ENCODE measurements around the gene SRRD.
"Not testable (repeated sequence)": the region's sequence is repeated elsewhere in the genome, so short reads cannot be mapped to it uniquely, and the experiment has no call there.

SRRD gene, protein sequence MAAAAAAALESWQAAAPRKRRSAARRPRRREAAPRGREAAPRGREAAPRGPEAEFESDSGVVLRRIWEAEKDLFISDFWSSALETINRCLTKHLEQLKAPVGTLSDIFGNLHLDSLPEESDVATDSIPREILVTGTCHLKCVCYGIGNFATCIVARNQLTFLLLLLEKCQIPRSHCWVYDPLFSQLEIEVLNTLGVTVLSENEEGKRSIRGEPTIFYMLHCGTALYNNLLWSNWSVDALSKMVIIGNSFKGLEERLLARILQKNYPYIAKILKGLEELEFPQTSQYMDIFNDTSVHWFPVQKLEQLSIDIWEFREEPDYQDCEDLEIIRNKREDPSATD

DNA sequence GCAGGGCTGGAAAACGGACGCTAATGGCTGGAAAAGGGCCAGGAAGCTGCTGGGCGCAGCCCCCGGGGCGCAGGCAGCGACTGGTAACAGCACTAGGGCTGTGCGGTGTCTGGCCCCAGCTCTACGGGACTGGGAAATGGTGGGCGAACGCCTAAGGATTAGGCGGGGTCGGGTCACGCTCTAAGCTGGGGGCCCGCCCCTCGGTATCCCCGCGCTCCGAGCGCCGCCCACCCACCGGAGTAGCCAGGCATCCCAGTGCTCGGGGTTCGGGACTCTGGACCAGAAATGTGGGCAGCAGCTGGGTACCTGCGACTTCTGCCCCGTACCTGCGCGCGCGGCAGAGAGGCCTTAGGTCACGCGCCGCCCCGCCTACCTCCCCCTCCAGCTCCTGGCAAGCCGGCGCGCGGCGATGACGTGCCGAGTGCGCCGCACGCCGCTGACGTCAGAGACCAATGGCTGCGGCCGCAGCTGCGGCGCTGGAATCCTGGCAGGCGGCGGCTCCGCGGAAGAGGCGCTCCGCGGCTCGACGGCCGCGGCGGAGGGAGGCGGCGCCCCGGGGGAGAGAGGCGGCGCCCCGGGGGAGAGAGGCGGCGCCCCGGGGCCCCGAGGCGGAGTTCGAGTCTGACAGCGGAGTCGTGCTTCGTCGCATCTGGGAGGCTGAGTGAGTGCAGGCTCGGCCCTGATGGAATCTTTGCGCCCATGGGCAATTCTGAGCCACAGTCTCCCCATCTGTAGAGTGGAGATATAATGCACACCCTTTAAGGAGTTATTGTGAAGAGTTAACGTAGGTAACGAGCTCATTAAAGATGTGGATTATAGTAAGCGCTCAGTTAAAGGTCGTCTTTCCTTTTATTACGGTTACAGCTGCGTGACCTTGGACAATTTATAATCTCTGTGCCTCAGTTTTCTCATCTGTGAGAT lies at the start of gene SRRD, which contains the start of gene HPS4:
SRRD (plus strand) TSS at position 439 of the 921 bp plus-strand sequence; CDS start at position 453, 14 bp downstream.
HPS4 (minus strand) TSS at position 345 of the 921 bp plus-strand sequence. CDS start 2,021 bp downstream, outside the sequence.
- Mint-ChIP-seq H3K27me3 (ENCODE audit: low read depth) (no peaks in the 10 kb centered on the region), H3K36me3 (ENCODE audit: low read depth) (peaks cover 10% of the 10 kb centered on the region), H3K4me3 (peak within 1 kb of the TSS; percentile 96), H3K9me3 (no peaks in the 10 kb centered on the region), H3K27ac (peak within 1 kb of the TSS; percentile 87), H3K4me1 (ENCODE audit: low read depth) (peaks cover 57% of the 10 kb centered on the region)

DNA sequence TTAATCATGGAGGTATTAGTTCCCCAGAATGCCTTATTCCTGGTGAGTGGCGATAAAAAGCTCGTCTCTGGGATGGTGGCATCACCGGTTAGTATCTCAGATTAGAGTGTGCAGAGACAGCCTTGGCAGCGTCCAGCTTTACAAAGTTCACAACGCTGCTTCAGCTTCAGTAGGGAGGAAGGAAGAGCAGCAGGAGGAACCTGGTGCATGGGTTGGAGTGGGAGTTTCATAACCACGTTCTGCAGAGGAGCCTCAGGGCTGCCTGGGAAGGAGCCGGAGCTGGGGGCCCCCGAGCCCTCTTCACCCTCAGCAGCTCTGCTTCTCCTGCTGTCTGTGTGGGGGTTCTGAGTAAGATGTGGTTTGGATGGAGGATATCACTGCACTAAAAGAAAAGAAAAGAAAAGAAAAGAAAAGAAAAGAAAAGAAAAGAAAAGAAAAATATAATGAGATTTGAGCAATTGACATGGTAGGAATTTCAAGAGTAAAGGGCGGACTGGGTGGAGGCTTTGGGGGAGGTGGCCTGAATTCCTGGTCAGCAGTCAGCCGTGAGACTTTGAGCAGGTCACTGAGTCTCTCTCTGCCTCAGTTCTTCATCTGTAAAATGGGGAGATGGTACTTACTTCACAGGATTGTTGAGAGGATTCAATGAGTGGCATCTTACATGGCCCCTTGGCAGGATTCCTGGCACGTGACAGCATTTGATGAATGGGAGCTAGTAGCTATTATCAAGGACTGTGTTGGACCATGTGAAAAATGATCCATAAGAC lies 48.2 kb upstream of the SRRD start:
- Mint-ChIP-seq H3K4me3 (no peak overlapping the region), H3K27ac (peak overlapping the region; percentile 32), H3K9me3 (no peaks in the 10 kb centered on the region), H3K27me3 (ENCODE audit: low read depth) (no peaks in the 10 kb centered on the region), H3K36me3 (ENCODE audit: low read depth) (peaks cover 37% of the 10 kb centered on the region), H3K4me1 (ENCODE audit: low read depth) (peaks cover 43% of the 10 kb centered on the region)

DNA sequence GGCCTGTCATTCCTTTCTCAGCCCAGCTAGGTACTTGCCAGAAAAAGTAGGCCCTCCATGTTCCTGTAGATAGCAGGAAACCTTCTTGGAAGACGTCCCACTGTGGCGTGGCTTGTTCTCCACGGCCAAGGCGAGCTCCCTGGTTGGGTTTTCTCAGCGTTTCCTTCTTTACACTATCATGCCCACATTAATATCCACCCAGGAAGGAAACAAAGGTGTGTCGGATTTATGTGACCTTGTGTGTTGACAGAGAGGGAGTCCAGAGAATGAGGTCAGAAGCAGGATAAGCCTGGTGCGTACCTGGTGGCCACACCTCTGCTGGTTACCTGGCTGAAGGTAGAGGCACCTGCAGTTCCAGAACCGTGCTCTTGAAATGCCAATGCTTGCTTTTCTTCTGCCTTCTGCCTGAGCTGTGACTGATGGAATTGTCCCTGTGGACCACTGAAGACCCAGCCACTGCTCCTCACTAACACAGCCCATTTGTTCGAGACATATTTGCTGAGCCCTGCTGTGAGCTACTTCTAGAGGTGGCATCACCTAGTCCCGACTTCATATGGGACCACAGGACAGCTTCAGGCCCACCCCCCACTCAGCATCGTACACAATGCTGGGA lies 46.7 kb upstream of the SRRD start:
- H3K36me3 Mint-ChIP-seq (ENCODE audit: low read depth): peaks cover 37% of the 10 kb centered on the region
- H3K4me1 Mint-ChIP-seq (ENCODE audit: low read depth): peaks cover 30% of the 10 kb centered on the region
- H3K4me3 Mint-ChIP-seq: no peak overlapping the region
- H3K9me3 Mint-ChIP-seq: no peaks in the 10 kb centered on the region
- no peaks in the 10 kb centered on the region for H3K27me3 Mint-ChIP-seq (ENCODE audit: low read depth)
- H3K27ac Mint-ChIP-seq: peak overlapping the region; percentile 15

DNA sequence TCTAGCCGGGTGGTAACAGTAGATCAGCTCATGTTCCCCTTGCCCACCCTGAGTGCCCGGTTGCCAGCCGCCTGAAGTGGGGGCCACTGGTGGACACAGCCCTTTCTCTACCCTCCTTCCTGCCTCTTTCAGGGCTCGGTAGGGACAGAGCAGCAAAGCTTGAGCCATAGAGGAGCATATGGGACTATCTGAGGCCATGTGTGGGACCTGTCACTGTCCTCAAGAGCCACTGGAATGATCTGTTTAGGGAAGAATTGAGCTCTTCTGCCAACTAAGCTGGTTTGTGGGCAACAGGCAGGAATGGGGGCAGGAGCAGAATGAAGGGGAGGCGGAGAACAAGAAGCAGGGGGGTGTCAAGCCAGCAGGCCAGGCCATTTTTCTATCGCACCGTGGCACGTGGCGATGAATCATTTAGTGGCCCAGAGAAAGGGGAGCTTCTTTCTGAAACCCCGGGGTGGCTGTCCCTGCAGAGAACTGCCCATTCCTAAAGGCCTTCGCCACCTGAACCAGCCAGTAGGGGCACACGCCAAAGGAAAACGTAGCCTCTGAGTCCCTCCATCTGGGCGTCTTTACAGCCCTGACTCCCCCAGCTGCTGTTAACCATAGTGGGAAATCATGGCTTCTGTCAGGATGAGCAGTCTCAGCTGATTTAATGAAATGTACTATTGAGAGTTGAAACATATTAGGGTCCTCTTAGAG lies 45.8 kb upstream of the SRRD start:
- no peak overlapping the region for H3K27ac Mint-ChIP-seq
- no peaks in the 10 kb centered on the region for H3K27me3 Mint-ChIP-seq (ENCODE audit: low read depth)

DNA sequence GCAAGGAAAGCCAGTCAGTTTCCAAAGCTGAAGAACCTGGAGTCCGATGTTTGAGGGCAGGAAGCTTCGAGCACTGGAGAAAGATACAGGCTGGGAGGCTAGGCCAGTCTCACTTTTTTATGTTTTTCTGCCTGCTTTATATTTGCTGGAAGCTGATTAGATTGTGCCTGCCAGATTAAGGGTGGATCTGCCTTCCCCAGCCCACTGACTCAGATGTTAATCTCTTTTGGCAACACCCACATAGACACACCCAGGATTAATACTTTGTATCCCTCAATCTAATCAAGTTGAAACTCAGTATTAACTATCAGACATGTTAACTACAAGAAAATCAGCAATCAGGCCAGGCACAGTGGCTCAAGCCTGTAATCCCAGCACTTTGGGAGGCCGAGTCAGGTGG lies 44.9 kb upstream of the SRRD start:
- not testable (repeated sequence) for H3K27me3 Mint-ChIP-seq (ENCODE audit: low read depth); H3K9me3 Mint-ChIP-seq; H3K27ac Mint-ChIP-seq; H3K4me3 Mint-ChIP-seq
- Mint-ChIP-seq H3K36me3 (ENCODE audit: low read depth) (peaks cover 30% of the 10 kb centered on the region), H3K4me1 (ENCODE audit: low read depth) (peaks cover 21% of the 10 kb centered on the region)

More for the DNA sequence above, 45.8 kb upstream of the SRRD start:
- no peak overlapping the region for H3K4me3 Mint-ChIP-seq
- peaks cover 34% of the 10 kb centered on the region for H3K36me3 Mint-ChIP-seq (ENCODE audit: low read depth)
- no peaks in the 10 kb centered on the region for H3K9me3 Mint-ChIP-seq
- peaks cover 24% of the 10 kb centered on the region for H3K4me1 Mint-ChIP-seq (ENCODE audit: low read depth)

DNA sequence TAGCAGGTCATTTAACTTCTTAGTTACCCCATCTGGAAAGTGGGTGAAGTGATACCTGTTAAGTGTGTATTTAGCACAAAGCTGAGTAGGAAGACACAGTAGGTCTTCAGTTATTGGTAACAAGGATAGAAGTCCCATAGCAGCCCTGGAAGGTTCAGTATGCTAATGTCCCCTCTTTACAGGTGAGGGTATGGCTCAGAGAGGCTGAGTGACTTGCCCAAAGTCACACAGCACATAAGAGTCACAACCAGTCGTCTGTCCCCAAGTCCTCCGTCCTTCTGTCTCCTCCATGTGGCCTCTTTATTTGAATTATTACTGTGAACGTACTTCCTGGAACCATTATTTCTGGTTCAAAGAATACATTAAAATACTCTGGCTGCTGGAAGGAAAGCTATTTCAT lies 44.1 kb upstream of the SRRD start:
- Mint-ChIP-seq H3K4me3 (no peak overlapping the region), H3K4me1 (ENCODE audit: low read depth) (peaks cover 21% of the 10 kb centered on the region), H3K27ac (no peak overlapping the region), H3K27me3 (ENCODE audit: low read depth) (no peaks in the 10 kb centered on the region), H3K36me3 (ENCODE audit: low read depth) (peaks cover 29% of the 10 kb centered on the region), H3K9me3 (no peaks in the 10 kb centered on the region)

DNA sequence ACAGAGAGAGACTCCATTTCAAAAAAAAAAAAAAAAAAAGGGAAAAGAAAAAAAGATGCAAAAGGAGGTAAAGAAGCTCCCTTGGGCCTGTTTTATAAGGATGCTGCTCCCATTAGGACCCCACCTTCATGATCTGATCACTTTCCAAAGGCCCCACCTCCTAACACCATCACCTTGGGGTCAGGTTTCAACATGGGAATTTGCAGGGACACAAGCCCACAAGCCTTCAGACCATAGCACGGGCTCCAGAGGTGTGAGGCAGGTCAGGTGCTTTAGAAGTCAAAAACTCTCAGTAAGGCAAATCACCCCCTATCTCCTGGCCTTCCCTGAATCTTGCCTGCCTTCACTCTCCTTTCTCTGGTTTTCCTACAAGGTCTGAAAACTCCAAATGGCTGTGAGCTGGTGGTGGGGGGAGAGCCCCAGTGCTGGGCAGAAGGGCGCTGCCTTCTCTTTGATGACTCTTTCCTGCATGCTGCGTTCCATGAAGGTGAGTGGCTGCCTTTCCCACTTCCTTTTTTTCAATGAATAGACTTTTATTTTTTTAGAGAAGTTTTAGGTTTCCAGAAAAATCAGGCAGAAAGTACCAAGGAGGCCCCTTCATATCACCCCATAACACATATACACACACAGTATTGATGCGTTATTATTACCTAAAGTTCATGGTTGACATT lies 41.5 kb upstream of the SRRD start:
- H3K36me3 Mint-ChIP-seq (ENCODE audit: low read depth): peaks cover 14% of the 10 kb centered on the region
- H3K27me3 Mint-ChIP-seq (ENCODE audit: low read depth): no peaks in the 10 kb centered on the region
- peaks cover 3% of the 10 kb centered on the region for H3K4me1 Mint-ChIP-seq (ENCODE audit: low read depth)
- no peak overlapping the region for H3K27ac Mint-ChIP-seq
- H3K9me3 Mint-ChIP-seq: no peaks in the 10 kb centered on the region
- no peak overlapping the region for H3K4me3 Mint-ChIP-seq

DNA sequence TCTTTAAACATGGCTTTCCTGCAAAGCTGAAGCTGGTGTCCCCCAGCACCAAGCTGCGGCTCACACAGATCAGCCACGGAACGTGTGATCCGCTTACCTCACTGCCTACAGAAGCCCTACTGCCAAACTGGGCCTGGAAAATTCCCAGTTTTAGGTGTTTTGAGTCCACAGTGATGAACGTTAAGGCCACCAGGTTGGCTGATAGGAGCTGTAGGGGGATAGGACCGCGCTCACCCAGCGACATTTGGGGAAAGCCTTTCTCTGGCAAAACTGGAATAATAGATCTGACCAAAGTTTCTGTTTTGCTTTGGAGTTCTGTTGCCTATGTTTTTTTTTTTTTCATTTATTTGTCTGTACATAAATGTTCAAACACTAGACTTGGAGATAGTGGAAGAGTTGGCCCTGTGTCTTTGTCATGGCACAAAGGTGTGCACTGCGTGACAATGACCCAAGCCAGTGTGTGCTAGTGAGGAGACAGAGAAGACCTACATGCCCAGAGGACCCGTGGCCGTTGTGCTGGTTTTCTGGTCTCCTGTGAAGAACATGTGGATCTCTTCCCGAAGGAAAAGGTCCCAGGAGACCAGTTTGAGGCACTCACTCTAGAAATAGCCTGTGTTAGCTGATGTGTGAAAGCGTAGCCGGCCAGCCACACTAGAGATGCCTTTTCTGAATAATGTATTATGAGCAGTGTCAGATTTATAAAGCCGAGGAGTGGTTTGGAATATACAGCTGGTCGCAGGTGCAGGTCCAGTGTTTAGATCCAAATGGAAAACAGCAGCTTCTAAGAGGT lies 39.6 kb upstream of the SRRD start:
- no peaks in the 10 kb centered on the region for H3K27me3 Mint-ChIP-seq (ENCODE audit: low read depth)
- peaks cover 12% of the 10 kb centered on the region for H3K36me3 Mint-ChIP-seq (ENCODE audit: low read depth)
- H3K9me3 Mint-ChIP-seq: no peaks in the 10 kb centered on the region
- H3K4me1 Mint-ChIP-seq (ENCODE audit: low read depth): peaks cover 2% of the 10 kb centered on the region
- H3K4me3 Mint-ChIP-seq: no peak overlapping the region
- H3K27ac Mint-ChIP-seq: no peak overlapping the region

DNA sequence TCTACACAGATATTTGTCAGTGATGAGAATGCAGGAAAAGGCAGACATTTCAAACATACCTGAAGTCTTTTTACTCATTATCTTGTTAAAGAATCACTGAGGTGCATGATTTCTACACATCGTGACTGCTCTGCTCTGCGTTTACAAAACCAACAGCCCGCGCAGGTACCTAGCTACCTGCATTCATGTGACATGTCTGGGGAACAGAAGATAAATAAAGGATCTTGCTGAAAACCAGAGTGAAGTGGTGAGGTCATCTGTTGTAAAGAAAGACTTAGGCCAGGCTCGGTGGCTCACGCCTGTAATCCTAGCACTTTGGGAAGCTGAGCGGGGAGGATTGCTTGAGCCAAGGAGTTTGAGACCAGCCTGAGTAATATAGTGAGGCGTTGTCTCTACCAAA lies 38.9 kb upstream of the SRRD start:
- Mint-ChIP-seq H3K36me3 (ENCODE audit: low read depth) (peaks cover 12% of the 10 kb centered on the region), H3K27ac (no peak overlapping the region), H3K9me3 (no peaks in the 10 kb centered on the region), H3K4me3 (no peak overlapping the region), H3K27me3 (ENCODE audit: low read depth) (no peaks in the 10 kb centered on the region), H3K4me1 (ENCODE audit: low read depth) (peaks cover 2% of the 10 kb centered on the region)

DNA sequence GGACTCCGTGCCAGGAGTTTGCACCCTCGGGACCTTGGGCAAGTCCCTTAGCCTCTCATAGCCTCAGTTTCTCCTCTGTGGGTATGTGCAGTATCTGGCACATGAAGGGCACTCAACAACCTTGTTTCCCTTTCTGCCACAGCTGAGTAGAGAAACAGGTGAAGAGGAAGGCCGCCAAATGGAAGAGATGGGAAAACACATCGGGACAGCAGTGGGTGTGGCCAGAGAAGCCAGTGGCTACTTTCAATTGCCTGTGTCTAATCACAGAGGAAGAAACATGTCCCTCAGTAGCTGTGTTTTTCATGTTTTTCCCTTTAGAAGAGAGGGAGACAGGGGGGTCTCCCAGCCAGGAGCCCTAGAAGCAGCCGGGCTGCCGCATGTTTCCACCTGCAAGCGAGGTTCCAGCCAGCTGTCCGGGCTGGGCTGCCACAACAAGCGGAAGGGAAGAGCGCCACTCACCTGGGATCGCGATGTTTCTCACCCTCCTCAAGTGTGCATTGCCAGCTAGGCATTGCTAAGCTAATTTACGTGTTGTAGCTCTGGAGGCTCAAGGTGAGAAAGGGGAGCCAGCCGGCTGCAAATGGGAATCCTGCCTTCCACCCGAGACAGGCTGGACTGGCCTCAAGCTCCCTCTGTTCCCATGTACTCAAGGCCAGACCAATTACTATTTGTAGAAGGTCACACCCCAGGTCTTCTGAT lies 38.0 kb upstream of the SRRD start:
- Mint-ChIP-seq H3K4me1 (ENCODE audit: low read depth) (peaks cover 2% of the 10 kb centered on the region), H3K36me3 (ENCODE audit: low read depth) (peaks cover 13% of the 10 kb centered on the region), H3K4me3 (no peak overlapping the region), H3K27me3 (ENCODE audit: low read depth) (no peaks in the 10 kb centered on the region), H3K27ac (no peak overlapping the region), H3K9me3 (no peaks in the 10 kb centered on the region)

DNA sequence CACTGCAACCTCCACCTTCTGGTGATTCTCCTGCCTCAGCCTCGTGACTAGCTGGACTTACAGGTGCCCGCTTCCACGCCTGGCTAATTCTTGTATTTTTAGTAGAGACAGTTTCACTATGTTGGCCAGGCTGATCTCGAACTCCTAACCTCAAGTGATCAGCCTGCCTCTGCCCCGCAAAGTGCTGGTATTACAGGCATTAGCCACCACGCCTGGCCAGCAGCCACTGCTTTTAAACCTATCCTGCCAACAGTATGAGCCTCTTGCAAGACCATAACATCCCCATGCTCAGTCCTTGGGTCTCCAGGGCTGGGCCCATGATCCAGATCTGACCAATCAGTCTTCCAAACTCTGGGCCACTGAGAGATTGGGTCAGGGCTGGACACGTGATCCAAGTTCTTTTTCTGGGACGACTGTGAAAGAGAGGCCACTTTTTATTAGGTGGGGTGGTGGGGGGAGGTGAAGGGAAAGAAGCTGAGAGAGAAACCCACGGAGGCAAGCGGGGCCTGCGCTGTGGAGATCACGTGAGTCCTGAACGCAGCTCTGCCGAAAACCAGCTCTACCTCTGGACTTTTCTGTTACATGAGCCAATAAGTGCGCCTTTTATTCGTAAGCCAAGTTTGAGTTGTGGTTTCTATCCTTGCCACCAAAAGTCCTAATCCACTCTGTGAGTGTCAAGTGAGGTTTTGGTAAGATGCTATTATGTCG lies 36.7 kb upstream of the SRRD start:
- no peaks in the 10 kb centered on the region for H3K27me3 Mint-ChIP-seq (ENCODE audit: low read depth)
- no peak overlapping the region for H3K27ac Mint-ChIP-seq
- peaks cover 2% of the 10 kb centered on the region for H3K4me1 Mint-ChIP-seq (ENCODE audit: low read depth)
- peaks cover 19% of the 10 kb centered on the region for H3K36me3 Mint-ChIP-seq (ENCODE audit: low read depth)
- no peaks in the 10 kb centered on the region for H3K9me3 Mint-ChIP-seq
- H3K4me3 Mint-ChIP-seq: no peak overlapping the region

Measured in T-helper 1 cell treated with Interleukin-12 subunit alpha and Interleukin-12 subunit beta and Interleukin-4 antibody, amounts not matched to agents 30 μg/mL and 1 μg/mL, for 36 hours (primary cell).